Left lobe of liver (tissue), 2 donors: ENCODE results near the gene CHFR. TPM values are rescaled to one million over a fixed set of nuclear protein-coding genes. Genes with fewer than 3 reads are reported as not detected.
"Not testable (repeated sequence)": the region's sequence is repeated elsewhere in the genome, so short reads cannot be mapped to it uniquely, and the experiment has no call there.

Experiments used
- ATAC-seq: fragments of 200-7000 bp; cut with Tn5 transposase; one replicate; pipeline ENCODE4 v1.9.1; 2020; ENCODE audit warnings: mild to moderate bottlenecking, moderate library complexity
- DNase-seq: peaks from one replicate; pipeline ENCODE4 v3.0.0-alpha.2; 2020; ENCODE audit warnings: low spot score
- total RNA-seq: library from RNA; stranded (reverse); gene quantifications from one replicate; pipeline ENCODE4 v1.2.1, GENCODE V29; 2021
- donor health status: DM: no; HTN: no; CAD: no; lungs with moderate emphysema.
- donor health status: DM: no; HTN: yes; CAD: no.

Gene CHFR
- total RNA-seq, 1 donor from 2014 or later, result 14.2 TPM

DNA sequence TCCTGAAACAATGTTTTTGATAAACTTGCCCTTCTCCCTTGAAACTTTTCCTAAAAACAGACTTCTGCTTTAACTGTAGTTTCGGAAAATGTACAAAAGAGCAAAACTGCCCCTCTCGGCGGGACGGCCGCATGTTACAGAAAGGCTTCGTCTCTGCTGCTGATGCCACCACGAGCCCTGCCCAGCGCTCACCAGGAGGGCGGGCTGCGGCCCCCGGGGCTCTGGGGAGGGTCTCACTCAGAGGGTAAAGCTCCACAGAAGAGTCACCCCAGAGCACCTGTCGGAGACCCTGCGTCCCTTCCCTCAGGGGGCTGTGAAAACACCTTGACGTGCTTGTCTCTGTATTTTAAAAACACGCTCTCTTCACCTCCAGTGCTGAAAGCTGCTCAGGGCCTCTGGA, 46.3 kb downstream of the CHFR start:
- no peak for DNase-seq
- ATAC-seq, result no peak

DNA sequence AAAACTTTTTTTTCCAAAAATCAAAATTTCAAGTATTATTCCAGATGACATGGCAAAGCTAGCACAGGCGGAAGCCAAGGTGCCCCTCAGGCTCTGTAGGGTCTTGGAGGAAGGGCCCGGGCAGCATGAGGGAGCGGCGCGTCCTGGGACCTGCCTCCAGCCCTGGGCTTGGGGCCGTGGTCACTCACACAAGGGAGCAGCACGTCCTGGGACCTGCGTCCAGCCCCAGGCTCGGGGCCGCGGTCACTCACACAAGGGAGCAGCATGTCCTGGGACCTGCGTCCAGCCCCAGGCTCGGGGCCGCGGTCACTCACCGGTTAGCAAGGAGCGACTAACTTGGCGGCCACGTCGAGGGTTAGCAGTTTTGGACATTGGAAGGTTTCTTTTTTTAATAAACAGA, 46.9 kb downstream of the CHFR start:
- ATAC-seq (no peak), DNase-seq (no peak)

DNA sequence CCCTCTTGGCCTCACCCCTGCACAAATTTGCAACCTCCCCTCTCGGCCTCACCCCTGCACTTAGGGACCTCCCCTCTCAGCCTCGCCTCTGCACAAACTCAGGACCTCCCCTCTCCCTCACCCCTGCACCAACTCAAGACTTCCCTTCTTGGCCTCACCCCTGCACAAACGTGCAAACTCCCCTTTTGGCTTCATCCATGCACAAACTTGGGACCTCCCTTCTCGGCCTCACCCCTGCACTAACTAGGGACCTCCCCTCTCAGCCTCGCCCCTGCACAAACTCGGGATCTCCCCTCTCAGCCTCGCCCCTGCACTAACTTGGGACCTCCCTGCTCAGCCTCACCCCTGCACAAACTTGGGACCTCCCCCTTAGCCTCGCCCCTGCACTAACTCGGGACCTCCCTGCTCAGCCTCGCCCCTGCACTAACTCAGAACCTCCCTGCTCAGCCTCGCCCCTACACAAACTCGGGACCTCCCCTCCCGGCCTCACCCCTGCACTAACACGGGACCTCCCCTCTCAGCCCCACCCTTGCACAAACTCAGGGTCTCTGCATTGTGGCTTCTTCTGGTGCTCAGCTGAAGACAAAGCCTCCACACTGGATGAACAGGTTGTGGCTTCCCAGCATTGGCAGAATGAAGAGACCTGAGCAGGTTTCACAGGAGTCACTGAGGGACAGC, 47.7 kb downstream of the CHFR start:
- no peak for DNase-seq
- ATAC-seq, result no peak

DNA sequence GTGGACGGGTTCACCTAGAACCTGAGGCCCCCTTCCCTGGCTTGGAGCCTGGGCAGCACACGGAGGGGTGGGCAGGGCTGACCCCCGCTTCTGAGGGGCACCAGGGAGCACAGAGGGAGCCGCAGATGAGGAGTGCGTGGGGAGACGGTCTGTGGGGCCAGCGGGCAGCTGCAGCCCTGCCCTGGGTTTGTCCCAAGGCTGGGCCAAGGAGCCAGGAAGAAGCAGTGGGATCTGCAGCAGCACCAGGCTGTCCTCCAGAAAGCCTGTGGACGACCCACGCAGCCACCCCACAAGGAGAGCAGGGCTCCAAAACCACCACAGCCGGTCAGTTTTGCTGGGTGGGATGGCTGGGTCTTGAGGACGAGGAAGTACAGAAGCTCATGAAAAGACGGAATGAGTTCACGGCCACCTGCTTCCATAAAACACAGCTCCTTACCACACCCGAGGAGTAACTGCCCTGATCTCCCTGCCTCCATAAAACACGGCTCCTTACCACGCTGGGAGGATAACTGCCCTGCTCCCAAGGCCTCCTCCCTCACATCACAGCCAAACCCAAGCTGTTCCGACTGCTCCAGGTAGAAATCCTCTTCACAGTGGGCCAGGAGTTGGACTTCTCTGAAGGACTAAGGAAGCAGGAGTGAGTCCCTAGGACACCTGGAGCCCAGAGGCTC, 48.9 kb downstream of the CHFR start:
- DNase-seq (no peak), ATAC-seq (no peak)

DNA sequence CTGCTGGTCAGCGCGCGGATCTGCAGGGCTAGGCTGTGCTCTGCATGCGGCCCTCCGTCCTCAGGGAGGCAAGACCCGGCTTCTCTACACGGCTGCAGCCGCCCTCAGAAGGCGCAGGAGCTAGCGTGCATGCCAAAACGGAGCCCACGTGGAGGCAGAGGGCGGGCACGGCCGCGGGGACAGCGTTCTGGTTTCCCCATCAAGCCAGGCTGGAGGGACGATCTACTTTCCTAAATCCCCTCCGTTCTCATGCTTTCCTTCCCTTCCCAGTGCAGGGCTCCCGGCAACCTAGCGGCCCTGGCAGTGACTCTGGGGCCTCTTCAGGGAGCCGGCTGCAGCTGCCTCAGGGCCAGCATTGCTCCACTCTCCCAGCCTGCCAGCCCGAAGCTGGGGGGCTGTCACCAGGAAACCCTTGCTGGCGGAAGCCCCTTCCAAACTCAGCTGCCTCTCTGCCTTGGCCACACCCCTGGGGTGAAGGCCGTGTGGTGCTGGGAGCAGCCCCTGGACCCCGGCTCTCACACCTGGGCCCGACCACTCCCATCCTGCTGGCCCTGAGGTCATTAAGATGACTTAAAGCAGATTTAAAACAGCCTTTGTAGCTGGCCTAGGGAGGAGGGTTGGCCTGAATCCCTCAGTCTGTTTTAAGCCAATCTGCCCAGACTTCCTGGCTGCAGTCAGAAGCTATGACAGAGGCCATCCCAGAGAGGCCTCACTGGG, 49.6 kb downstream of the CHFR start:
- ATAC-seq (peak; percentile 8), DNase-seq (no peak)

DNA sequence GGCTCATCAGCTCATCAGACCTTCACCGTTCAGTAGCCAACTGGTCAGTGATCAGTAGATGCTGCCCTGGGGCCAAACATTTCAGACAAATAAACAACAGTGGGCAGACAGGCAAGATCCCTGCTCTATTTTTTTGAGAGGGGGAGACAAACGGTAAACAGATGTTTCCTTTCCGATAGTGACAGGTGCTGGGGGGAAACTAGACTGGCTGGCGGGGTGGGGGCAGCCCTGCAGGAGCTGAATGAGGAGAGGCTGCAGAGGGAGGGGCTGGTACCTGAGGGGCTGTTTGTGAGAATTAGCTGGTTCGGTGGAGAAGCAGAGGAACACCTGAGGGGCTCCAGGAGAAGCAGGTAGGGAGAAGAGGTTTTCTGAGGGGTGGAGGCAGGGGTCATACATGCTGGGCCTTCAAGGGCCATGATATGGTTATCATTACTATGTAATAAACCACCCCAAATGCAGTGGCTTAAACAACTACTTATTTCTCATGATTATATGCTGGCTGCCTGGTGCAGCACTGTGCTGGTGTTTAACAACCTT, 50.5 kb downstream of the CHFR start:
- ATAC-seq (no peak), DNase-seq (no peak)

DNA sequence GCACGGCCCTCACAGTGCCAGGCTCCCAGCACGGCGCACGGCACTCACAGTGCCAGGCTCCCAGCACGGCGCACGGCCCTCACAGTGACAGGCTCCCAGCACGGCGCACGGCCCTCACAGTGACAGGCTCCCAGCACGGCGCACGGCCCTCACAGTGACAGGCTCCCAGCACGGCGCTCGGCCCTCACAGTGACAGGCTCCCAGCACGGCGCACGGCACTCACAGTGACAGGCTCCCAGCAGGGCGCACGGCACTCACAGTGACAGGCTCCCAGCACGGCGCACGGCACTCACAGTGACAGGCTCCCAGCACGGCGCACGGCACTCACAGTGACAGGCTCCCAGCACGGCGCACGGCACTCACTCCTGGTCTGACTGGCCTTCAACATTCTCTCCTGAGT, 51.2 kb downstream of the CHFR start:
- ATAC-seq, DNase-seq: not testable (repeated sequence)

DNA sequence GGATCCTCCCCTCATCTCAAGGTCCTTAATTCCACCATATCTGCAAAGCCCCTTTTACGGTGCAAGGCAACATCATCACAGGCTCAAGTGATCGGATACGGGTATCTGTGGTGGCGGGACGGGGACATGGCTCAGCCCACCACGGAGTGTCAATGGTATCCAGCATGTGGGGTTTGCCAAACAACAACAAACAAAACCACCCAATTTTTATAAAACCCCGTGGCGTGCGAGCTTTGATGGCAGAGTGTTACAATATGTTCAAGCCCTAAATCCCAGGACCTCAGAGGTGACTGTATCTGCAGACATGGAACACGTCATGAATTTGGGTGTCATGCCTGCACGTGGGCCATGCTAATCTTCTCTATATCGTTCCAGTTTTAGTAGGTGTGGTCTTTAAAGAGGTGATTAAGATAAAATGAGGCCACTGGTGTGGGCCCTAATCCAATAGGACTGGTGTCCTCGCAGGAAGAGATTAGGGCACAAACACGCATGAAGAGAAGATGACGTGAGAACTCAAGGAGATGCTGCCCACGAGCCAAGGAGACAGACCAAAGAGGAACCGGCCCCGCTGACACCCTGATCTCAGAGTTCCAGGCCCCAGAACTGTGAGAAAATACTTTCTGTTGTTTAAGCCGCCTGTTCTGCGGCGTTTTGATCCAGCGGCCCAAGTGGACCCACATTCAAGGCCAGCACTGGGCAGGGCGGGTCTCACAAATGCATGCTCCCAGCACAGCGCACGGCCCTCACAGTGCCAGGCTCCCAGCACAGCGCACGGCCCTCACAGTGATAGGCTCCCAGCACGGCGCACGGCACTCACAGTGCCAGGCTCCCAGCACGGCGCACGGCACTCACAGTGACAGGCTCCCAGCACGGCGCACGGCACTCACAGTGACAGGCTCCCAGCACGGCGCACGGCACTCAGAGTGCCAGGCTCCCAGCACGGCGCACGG, 52.1 kb downstream of the CHFR start:
- no peak for DNase-seq
- ATAC-seq, result no peak

DNA sequence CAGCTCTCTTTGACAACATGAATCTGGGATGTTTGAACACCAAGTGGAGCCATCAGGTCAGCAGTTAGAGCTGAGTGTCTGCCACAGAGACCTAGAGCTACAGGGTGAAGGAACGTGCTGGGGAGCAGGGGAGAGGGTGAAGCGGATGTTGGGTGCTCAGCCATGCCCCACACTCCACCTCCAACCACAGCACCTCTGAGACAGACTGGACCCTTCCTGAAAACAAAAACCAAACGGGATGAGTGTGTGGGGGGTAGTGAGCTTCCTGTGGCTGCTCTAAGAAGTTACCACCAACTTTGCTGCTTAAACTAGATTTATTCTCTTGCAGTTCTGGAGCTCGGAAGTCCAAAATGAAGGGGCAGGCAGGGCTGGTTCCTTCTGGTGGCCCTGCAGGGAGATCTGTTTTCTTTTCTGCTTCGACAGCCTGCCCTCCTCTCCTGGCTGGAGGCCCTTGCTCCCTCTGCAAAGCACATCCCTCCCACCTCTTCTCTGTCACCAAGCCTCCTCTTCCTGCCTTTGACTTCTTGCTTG, 53.2 kb downstream of the CHFR start:
- ATAC-seq, result no peak

DNA sequence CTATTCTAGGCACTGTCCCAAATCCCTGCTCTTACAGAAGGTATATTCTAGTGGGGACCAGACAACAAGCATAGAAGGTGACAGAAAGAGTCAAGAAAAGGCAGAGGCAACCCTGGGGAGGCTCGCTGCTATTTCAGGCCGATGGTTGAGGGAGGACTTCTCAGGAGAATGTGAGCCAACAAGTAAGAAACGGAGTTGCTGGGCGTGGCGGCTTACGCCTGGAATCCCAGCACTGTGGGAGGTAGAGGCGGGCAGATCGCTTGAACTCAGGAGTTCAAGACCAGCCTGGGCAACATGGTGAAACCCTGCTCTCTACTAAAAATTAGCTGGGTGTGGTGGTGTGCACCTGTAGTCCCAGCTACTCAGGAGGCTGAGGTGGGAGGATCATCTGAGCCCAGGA, 54.1 kb downstream of the CHFR start:
- no peak for DNase-seq
- ATAC-seq, result no peak

More for the DNA sequence above, 53.2 kb downstream of the CHFR start:
- no peak for DNase-seq

DNA sequence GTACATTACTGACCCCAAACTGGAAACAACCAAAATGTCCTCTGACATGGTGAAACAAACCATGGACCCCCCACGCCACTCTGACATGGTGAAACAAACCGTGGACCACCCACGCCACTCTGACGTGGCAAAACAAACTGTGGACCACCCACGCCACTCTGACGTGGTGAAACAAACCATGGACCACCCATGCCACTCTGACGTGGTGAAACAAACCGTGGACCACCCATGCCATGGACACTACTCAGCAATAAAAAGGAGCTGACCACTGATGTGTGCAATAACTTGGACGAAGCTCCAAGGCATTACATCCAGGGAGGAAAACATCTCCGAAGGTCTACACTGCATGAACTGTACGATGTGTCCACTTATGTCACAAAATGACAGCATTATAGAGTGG, 55.6 kb downstream of the CHFR start:
- ATAC-seq, result no peak
- DNase-seq, result no peak

DNA sequence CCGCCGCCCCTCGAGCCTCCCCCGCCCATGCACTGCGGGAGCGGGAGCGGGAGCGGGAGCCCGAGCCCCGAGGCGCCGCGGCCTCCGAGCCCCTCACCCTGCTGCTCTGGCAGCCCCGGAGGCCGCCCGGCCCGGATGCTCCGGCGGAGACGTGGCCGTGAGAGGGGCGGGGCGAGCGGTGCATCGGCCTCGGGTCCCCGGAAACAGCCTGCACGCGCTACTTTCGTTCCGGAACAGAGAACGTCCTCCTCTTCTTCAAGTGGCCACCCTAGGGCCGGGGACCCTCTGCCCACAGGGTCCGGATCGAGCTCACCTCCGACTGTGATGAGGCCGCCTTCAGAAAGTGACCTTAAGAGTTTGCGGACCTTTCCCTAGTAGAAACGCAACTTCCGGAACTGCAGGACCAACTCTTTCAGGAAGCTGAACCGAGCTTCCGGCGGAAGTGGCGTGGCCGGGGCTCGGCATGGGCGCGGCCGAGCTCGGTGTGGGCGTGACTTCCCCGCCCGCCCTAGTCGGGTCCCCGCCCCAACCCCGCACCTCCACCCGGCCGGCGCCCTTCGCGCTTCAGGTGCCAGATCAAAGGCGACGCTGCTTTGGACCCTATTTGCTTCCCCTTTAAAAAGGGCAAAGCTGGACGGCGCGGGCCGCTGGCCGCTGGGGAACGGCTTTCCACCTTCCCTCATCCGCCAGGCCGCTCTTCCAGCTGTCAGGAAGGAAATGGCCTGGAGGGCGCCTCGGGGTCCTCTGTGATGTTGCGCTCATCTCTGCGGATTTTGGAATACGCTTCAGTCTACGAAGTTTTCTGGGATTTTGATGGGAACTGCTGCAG, 58.5 kb downstream of the CHFR start, which contains the start of gene GOLGA3:
GOLGA3 (minus strand) TSS at position 164 of the 829 bp plus-strand sequence. CDS start 6,741 bp downstream, outside the sequence.
- ATAC-seq, result peak; percentile 95
- peak; percentile 95 for DNase-seq

DNA sequence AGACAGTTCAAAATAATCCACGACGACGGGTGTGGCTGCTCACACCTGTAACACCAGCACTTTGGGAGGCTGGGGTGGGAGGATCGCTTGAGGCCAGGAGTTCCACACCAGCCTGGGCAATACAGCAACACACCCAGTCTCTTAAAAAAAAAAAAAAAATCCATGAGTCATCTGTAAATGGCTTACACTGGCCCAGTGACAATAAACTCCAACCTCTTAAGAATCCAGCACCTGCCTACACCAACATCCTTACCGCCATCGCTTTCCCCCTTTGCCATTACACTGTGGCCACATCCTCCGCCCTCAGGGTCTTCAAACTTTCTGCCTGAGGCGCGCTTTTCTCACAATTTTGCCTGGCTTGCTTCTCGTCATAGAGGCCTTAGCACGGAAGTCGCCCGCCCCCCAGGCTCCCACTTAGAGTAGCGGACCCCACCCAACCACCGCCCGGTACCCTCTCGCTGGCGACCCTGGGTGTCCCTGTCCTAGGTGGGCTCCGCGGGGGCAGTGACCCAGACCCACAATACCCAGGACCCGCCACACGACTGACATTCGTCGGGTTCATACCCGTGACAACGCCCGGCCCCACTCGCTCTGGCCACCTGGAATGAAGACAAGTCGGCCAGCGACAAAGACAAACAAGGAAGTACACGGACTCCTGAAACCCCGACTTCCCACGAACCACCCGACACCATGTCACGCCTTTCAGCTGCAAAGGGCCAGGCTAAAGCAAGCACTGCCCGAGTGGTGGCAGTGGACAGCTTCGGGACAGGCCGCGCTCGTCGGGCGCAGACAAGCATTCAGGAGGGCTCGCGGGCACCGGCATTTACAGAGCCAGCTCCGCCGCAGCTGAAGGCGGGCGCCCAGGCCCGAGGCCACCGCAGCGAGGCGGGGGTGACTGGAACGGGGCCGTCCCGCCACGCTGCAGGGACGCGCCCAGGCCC, 59.4 kb downstream of the CHFR start:
- peak; percentile 56 for DNase-seq
- peak; percentile 49 for ATAC-seq

DNA sequence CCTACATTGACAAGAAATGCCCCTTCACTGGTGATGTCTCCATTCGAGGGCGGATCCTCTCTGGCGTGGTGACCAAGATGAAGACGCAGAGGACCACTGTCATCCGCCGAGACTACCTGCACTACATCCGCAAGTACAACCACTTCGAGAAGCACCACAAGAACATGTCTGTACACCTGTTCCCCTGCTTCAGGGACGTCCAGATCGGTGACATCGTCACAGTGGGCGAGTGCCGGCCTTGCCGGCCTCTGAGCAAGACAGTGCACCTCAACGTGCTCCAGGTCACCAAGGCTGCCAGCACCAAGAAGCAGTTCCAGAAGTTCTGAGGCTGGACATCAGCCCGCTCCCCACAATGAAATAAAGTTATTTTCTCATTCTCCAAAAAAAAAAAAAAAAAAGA, 61.5 kb downstream of the CHFR start:
- no peak for ATAC-seq
- no peak for DNase-seq

DNA sequence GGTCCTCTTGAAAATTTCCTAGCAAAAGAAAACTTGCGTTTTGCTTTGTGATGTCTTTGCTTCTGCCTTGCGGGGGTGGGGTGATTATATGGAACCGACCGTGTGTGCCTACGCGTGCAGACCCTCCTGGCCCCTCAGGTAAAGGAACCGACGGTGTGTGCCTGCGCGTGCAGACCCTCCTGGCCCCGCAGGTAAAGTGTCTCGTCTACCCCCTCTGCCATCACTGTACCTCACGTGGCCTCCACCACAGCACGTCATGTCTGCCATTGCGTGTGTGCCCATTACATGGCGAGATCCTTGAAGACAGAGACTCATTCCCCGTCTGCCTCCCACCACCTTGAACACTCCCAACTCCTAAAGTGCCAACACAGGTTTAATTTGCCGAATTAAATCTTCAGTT, 62.3 kb downstream of the CHFR start:
- no peak for ATAC-seq
- no peak for DNase-seq

DNA sequence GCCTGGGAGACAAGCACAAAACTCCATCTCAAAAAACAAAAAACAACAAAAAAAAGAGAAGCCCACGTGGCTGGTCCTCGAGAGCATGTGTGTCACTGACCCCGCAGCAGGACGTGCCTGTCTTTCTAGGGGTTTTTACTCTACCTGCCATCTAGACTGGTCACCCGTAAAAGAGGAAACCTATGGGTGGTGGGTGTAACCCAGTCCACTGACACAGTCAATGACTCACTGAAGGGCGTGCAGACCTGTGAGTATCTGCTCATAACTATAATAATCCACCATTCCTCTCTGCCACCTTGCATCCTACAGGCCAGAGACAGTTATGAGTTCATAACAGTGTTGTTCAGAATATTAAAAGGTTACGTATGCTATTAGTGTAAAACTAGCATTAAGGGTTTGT, 63.4 kb downstream of the CHFR start:
- ATAC-seq (no peak), DNase-seq (no peak)

DNA sequence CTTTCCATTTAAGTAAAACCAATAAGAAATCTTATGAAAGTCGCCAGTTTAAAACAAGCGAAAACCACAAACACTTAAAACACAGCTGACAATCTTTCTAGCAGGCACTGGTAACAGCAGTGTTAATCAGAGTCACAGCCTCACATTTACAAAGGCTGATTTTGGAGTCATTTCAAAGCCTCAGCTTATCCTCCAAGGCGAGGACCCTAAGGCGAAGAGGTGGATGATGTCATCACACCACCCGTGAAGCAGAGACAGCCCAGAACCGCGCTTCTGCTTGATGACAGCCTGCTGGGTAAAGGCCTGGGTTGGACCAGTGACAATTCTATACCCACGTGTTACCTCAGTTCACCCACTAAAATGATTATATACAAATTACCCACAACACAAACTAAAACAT, 68.8 kb downstream of the CHFR start:
- ATAC-seq (no peak), DNase-seq (no peak)

DNA sequence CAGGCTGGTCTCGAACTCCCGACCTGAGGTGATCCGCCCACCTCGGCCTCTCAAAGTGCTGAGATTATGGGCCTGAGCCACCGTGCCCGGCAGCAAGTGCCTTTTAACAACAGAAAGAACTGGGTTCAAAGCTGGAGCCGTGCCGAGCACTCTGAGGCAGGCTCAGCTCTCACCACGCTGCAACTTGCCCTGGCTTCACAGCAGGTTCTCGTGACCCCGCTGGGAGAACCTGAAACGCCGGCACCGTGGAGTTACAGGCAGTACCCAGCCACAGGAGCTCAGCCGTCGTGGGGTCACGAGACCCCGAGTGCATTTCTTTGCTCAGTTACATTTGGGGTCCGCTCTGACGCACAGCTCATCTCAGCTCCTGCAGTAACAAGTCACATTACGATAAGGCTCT, 73.2 kb downstream of the CHFR start:
- ATAC-seq (no peak), DNase-seq (no peak)
